ENCODE data around the gene TCEA3. TPM values are rescaled to one million over a fixed set of nuclear protein-coding genes. Genes with fewer than 3 reads are reported as not detected.
A peak's percentile ranks its signal among the peaks of the same experiment; 100 is the strongest.

The TCEA3 gene
- total and polyA plus RNA-seq, 2 donors (not counting 3 experiments of a cell fraction or from before 2014, with no cell fraction given), result 1.5 to 3.7 TPM

DNA sequence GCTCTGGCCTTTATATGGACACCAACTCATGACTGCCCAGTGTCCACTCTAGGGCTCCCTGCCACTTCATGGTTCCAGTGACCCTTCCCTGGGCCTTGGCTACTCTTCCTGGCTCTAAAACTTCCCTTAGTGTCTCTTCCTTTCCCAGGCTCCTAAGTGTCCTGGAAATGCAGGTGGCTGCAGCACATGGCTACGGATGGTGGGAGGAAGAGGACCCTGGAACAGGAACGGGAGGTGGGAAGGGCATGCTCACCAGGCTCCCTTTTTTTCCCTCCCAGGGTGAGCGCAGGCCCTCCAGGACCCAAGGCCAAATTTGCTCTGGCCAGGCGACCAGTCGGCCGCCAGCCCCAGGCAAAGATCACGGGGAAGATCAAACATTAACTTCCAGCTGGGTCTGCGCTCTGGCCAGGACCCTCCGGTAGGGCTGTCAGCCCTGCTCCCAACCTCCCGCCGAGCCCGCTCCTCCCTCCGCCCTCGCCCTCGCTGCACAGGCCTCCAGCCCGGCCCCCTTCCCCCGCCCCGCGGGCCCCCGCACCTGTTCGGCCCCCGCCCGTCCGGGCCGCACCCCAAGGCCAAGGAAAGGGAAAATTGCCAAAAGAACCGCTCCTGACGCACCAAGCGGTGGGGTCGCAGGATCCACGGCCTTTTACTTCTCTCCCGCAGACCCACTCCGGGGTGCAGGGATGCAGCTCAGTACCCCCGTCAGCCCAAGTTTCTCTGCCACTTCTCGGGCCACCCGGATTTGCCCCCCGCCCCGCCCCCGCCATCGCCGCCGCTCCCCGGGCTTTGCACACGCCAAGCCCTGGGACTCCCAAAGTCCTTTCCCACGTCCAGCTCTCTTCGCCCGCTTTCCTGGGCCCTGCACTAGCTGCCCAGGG is 894 bp downstream of the TCEA3 start:
- Histone ChIP-seq H3K27ac (ENCODE audit: insufficient read depth, low read depth, low read length) (no peak overlapping the region), H3K9ac (replicated peaks; ENCODE audit: extremely low read depth, insufficient read depth, low read length) (no peak overlapping the region), H3K36me3 (ENCODE audit: control insufficient read depth in 2 of 2, extremely low read depth in 1 of 2, insufficient read depth in 2 of 2, low read length in 2 of 2) (no peaks in the 10 kb centered on the region), H3K4me2 (ENCODE audit: insufficient read depth, low read length) (peak overlapping the region; percentile 20), H3K9me1 (replicated peaks; ENCODE audit: control insufficient read depth, extremely low read depth, insufficient read depth, low read length) (no peaks in the 10 kb centered on the region), H3K27me3 (ENCODE audit: control insufficient read depth in 2 of 2, insufficient read depth in 2 of 2, low read length in 2 of 2) (peaks cover 0 to 10% of the 10 kb centered on the region in 2 experiments), H3K79me2 (ENCODE audit: control insufficient read depth, insufficient read depth, low read length) (no peaks in the 10 kb centered on the region), H3K4me3 (replicated peaks in 1 of 3; ENCODE audit: insufficient read depth in 1 of 3, low read depth in 1 of 3, low read length in 3 of 3) (peak overlapping the region in 2 of 3 experiments; percentile 30 to 33), H4K20me1 (replicated peaks; ENCODE audit: control insufficient read depth, extremely low read depth, insufficient read depth, low read length) (no peaks in the 10 kb centered on the region), H2AFZ (ENCODE audit: low read depth, low read length) (peak overlapping the region; percentile 68), H3K4me1 (ENCODE audit: control insufficient read depth, extremely low read depth, insufficient read depth, low read length) (peaks cover 12% of the 10 kb centered on the region), H3K9me3 (replicated peaks; ENCODE audit: control insufficient read depth, insufficient read depth, low read length) (no peaks in the 10 kb centered on the region)
- BruUV-seq (replicated peaks), result no TSS peak
- FAIRE-seq (no peak), DNase-seq (ENCODE audit: low read depth, low spot score) (no peak)
- dilution Hi-C loops (cut with MboI; ENCODE audit: extremely low pct_ligation_motif_present, low sequenced_read_pairs) (no loop called here), intact Hi-C loops (cut with micrococcal nuclease) (no loop called here)
- ChIA-PET CTCF (interaction anchor here (0.7 to 2.1 kb wide), 3 partner anchors 10 to 51 kb away, joined by 3 to 5 read pairs (median 3); no protein-coding TSS in a partner anchor), POLR2A (interaction anchor here (0.5 kb wide), 1 partner anchor 61 kb away, joined by 7 read pairs; no protein-coding TSS in a partner anchor)
- TF ChIP-seq POLR2AphosphoS5 (IDR thresholded peaks at IDR 0.05; ENCODE audit: insufficient read depth, low read depth, low read length), result no peak
- TF ChIP-seq EZH2 (IDR thresholded peaks at IDR 0.05; ENCODE audit: borderline replicate concordance, low read depth, low read length, severe bottlenecking), result no peak
- TF ChIP-seq JUN (IDR thresholded peaks at IDR 0.05; ENCODE audit: borderline replicate concordance, insufficient read depth, insufficient read length, low read depth), result no peak
- no peak for TF ChIP-seq MYC (IDR thresholded peaks at IDR 0.05; ENCODE audit: low read depth, low read length)
- no peak for TF ChIP-seq FOS (IDR thresholded peaks at IDR 0.05; ENCODE audit: borderline replicate concordance, insufficient read depth, low read length)
- no peak for TF ChIP-seq POLR2A (IDR thresholded peaks at IDR 0.05; ENCODE audit: low read depth, low read length)
- TF ChIP-seq, protein P1, sequence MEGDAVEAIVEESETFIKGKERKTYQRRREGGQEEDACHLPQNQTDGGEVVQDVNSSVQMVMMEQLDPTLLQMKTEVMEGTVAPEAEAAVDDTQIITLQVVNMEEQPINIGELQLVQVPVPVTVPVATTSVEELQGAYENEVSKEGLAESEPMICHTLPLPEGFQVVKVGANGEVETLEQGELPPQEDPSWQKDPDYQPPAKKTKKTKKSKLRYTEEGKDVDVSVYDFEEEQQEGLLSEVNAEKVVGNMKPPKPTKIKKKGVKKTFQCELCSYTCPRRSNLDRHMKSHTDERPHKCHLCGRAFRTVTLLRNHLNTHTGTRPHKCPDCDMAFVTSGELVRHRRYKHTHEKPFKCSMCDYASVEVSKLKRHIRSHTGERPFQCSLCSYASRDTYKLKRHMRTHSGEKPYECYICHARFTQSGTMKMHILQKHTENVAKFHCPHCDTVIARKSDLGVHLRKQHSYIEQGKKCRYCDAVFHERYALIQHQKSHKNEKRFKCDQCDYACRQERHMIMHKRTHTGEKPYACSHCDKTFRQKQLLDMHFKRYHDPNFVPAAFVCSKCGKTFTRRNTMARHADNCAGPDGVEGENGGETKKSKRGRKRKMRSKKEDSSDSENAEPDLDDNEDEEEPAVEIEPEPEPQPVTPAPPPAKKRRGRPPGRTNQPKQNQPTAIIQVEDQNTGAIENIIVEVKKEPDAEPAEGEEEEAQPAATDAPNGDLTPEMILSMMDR (IDR thresholded peaks at IDR 0.05; ENCODE audit: extremely low read depth in 1 of 2, insufficient read depth in 1 of 2, low read depth in 1 of 2, low read length in 2 of 2), result no peak
- TF ChIP-seq, protein P2, sequence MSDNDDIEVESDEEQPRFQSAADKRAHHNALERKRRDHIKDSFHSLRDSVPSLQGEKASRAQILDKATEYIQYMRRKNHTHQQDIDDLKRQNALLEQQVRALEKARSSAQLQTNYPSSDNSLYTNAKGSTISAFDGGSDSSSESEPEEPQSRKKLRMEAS (IDR thresholded peaks at IDR 0.05; ENCODE audit: insufficient read depth, insufficient read length), result no peak
- no peak for TF ChIP-seq GATA2 (IDR thresholded peaks at IDR 0.05; ENCODE audit: insufficient read depth, insufficient read length, low read depth, low read length)
